Activated CD4-positive, alpha-beta T cell treated with anti-CD3 and anti-CD28 coated beads, Interleukin-2, amount 10 ng/mL, durations not matched to agents 24 days and 14 days (primary cell): ENCODE data around the gene MRGPRD. TPM values are rescaled to one million over a fixed set of nuclear protein-coding genes. Genes with fewer than 3 reads are reported as not detected.

Source experiments
- DNase-seq: peaks from one replicate; pipeline ENCODE4 v3.0.0; 2022
- H3K27ac Mint-ChIP-seq: one replicate; pipeline ENCODE4 v1.8.0; 2022; ENCODE audit warnings: mild to moderate bottlenecking, mixed read lengths
- H3K27me3 Mint-ChIP-seq: one replicate; pipeline ENCODE4 v1.8.0; 2022; ENCODE audit warnings: mixed read lengths
- H3K36me3 Mint-ChIP-seq: one replicate; pipeline ENCODE4 v1.8.0; 2022; ENCODE audit warnings: low read depth, mild to moderate bottlenecking, mixed read lengths
- H3K4me1 Mint-ChIP-seq: one replicate; pipeline ENCODE4 v1.8.0; 2021; ENCODE audit warnings: mixed read lengths
- H3K4me3 Mint-ChIP-seq: one replicate; pipeline ENCODE4 v1.8.0; 2022; ENCODE audit warnings: mild to moderate bottlenecking, moderate library complexity, mixed read lengths
- H3K9me3 Mint-ChIP-seq: one replicate; pipeline ENCODE4 v1.8.0; 2021; ENCODE audit warnings: mixed read lengths
- intact Hi-C: fragments of 100-400 bp; cut with micrococcal nuclease; formaldehyde crosslinking; loops from one replicate; pipeline ENCODE4 v1.15.1; 2023
- total RNA-seq: library from RNA; stranded (reverse); gene quantifications from 2 replicates; pipeline ENCODE4 v1.2.3, GENCODE V29; 2022

The MRGPRD gene
- total RNA-seq, result not detected in 2 replicates

- Mint-ChIP-seq H3K4me1 (no peaks in the 10 kb centered on the region), H3K4me3 (no peak within 1 kb of the TSS), H3K27ac (no peak within 1 kb of the TSS), H3K9me3 (no peaks in the 10 kb centered on the region), H3K27me3 (peaks cover 8% of the 10 kb centered on the region), H3K36me3 (no peaks in the 10 kb centered on the region)
- intact Hi-C loops, result no loop called here
- DNase-seq, result no peak
Observed at GRCh38 chr11:68980776-68981065, at the start of gene MRGPRD. MRGPRD (minus strand) TSS chr11:68980986; CDS start chr11:68980986, 0 bp downstream.

GRCh38 chr11:69030301-69030700 lies 49.5 kb upstream of the MRGPRD start:
- intact Hi-C loops, result no loop called here
- no peaks in the 10 kb centered on the region for H3K4me1 Mint-ChIP-seq
- DNase-seq, result no peak
- no peaks in the 10 kb centered on the region for H3K36me3 Mint-ChIP-seq
- H3K27me3 Mint-ChIP-seq, result peaks cover 5% of the 10 kb centered on the region
- no peaks in the 10 kb centered on the region for H3K9me3 Mint-ChIP-seq
- no peak overlapping the region for H3K27ac Mint-ChIP-seq
- H3K4me3 Mint-ChIP-seq, result no peak overlapping the region

GRCh38 chr11:69027704-69028372 lies 47.1 kb upstream of the MRGPRD start:
- H3K4me3 Mint-ChIP-seq, result no peak overlapping the region
- H3K4me1 Mint-ChIP-seq, result no peaks in the 10 kb centered on the region
- peaks cover 5% of the 10 kb centered on the region for H3K27me3 Mint-ChIP-seq
- intact Hi-C loops, result no loop called here
- no peak overlapping the region for H3K27ac Mint-ChIP-seq
- no peaks in the 10 kb centered on the region for H3K9me3 Mint-ChIP-seq
- no peaks in the 10 kb centered on the region for H3K36me3 Mint-ChIP-seq
- no peak for DNase-seq

GRCh38 chr11:69024509-69024908 lies 43.7 kb upstream of the MRGPRD start:
- no peak for DNase-seq
- Mint-ChIP-seq H3K36me3 (no peaks in the 10 kb centered on the region), H3K4me1 (no peaks in the 10 kb centered on the region), H3K4me3 (no peak overlapping the region), H3K27me3 (no peaks in the 10 kb centered on the region), H3K27ac (no peak overlapping the region), H3K9me3 (no peaks in the 10 kb centered on the region)
- intact Hi-C loops, result no loop called here

- DNase-seq, result no peak
- Mint-ChIP-seq H3K27ac (no peak overlapping the region), H3K36me3 (no peaks in the 10 kb centered on the region), H3K4me1 (no peaks in the 10 kb centered on the region), H3K9me3 (no peaks in the 10 kb centered on the region), H3K4me3 (no peak overlapping the region), H3K27me3 (no peaks in the 10 kb centered on the region)
- intact Hi-C loops, result no loop called here
Observed at GRCh38 chr11:69022260-69022659, 41.5 kb upstream of the MRGPRD start.

GRCh38 chr11:69018924-69019323 lies 38.1 kb upstream of the MRGPRD start:
- no peak overlapping the region for H3K4me3 Mint-ChIP-seq
- no peaks in the 10 kb centered on the region for H3K9me3 Mint-ChIP-seq
- H3K4me1 Mint-ChIP-seq, result no peaks in the 10 kb centered on the region
- no peak for DNase-seq
- peaks cover 7% of the 10 kb centered on the region for H3K27me3 Mint-ChIP-seq
- H3K27ac Mint-ChIP-seq, result no peak overlapping the region
- intact Hi-C loops, result no loop called here
- no peaks in the 10 kb centered on the region for H3K36me3 Mint-ChIP-seq

GRCh38 chr11:69017951-69018350 lies 37.2 kb upstream of the MRGPRD start:
- DNase-seq, result no peak
- intact Hi-C loops, result no loop called here
- Mint-ChIP-seq H3K4me1 (no peaks in the 10 kb centered on the region), H3K4me3 (no peak overlapping the region), H3K27ac (no peak overlapping the region), H3K36me3 (no peaks in the 10 kb centered on the region), H3K9me3 (no peaks in the 10 kb centered on the region), H3K27me3 (peaks cover 11% of the 10 kb centered on the region)

- Mint-ChIP-seq H3K9me3 (no peaks in the 10 kb centered on the region), H3K4me1 (no peaks in the 10 kb centered on the region), H3K4me3 (no peak overlapping the region), H3K27ac (no peak overlapping the region), H3K36me3 (no peaks in the 10 kb centered on the region), H3K27me3 (peaks cover 27% of the 10 kb centered on the region)
- DNase-seq, result no peak
- intact Hi-C loops, result no loop called here
Observed at GRCh38 chr11:69014898-69015549, 34.2 kb upstream of the MRGPRD start.

GRCh38 chr11:69014084-69014851 lies 33.5 kb upstream of the MRGPRD start:
- H3K27ac Mint-ChIP-seq, result no peak overlapping the region
- intact Hi-C loops, result no loop called here
- no peaks in the 10 kb centered on the region for H3K9me3 Mint-ChIP-seq
- peaks cover 28% of the 10 kb centered on the region for H3K27me3 Mint-ChIP-seq
- no peak overlapping the region for H3K4me3 Mint-ChIP-seq
- H3K36me3 Mint-ChIP-seq, result no peaks in the 10 kb centered on the region
- DNase-seq, result no peak
- H3K4me1 Mint-ChIP-seq, result no peaks in the 10 kb centered on the region

- no peaks in the 10 kb centered on the region for H3K4me1 Mint-ChIP-seq
- DNase-seq, result no peak
- H3K27me3 Mint-ChIP-seq, result peaks cover 28% of the 10 kb centered on the region
- intact Hi-C loops, result no loop called here
- H3K27ac Mint-ChIP-seq, result no peak within 1 kb of the TSS
- no peak within 1 kb of the TSS for H3K4me3 Mint-ChIP-seq
- H3K9me3 Mint-ChIP-seq, result no peaks in the 10 kb centered on the region
- H3K36me3 Mint-ChIP-seq, result no peaks in the 10 kb centered on the region
Observed at GRCh38 chr11:69013009-69013951, 32.5 kb upstream of the MRGPRD start, which contains the start of gene MRGPRF. MRGPRF (minus strand) TSS chr11:69013246; CDS start chr11:69009901, 3,345 bp downstream.

GRCh38 chr11:69012092-69013008 lies 31.6 kb upstream of the MRGPRD start:
- intact Hi-C loops, result no loop called here
- no peak for DNase-seq
- H3K27ac Mint-ChIP-seq, result no peak overlapping the region
- H3K9me3 Mint-ChIP-seq, result no peaks in the 10 kb centered on the region
- no peaks in the 10 kb centered on the region for H3K36me3 Mint-ChIP-seq
- no peak overlapping the region for H3K4me3 Mint-ChIP-seq
- peaks cover 28% of the 10 kb centered on the region for H3K27me3 Mint-ChIP-seq
- H3K4me1 Mint-ChIP-seq, result no peaks in the 10 kb centered on the region

- no peak for DNase-seq
- H3K4me1 Mint-ChIP-seq, result no peaks in the 10 kb centered on the region
- H3K4me3 Mint-ChIP-seq, result no peak overlapping the region
- H3K9me3 Mint-ChIP-seq, result no peaks in the 10 kb centered on the region
- H3K27me3 Mint-ChIP-seq, result peaks cover 30% of the 10 kb centered on the region
- H3K27ac Mint-ChIP-seq, result no peak overlapping the region
- intact Hi-C loops, result no loop called here
- no peaks in the 10 kb centered on the region for H3K36me3 Mint-ChIP-seq
Observed at GRCh38 chr11:69011624-69012091, 30.9 kb upstream of the MRGPRD start.
